Right renal cortex interstitium (tissue), 3 donors: ENCODE results near the gene RNF14. TPM values are rescaled to one million over a fixed set of nuclear protein-coding genes. Genes with fewer than 3 reads are reported as not detected.
"Not testable (repeated sequence)": the region's sequence is repeated elsewhere in the genome, so short reads cannot be mapped to it uniquely, and the experiment has no call there.

Experiments
- DNase-seq, 3 donors: peaks; one replicate each; pipeline ENCODE4 v3.0.0-alpha.2; 2013; ENCODE audit warnings: low read depth in 3 of 3, low spot score in 2 of 3
- polyA plus RNA-seq, 3 donors: library from polyadenylated mRNA; unstranded; fragments of 120-200 nt; gene quantifications; one replicate each; pipeline ENCODE4 v1.2.1, GENCODE V29; 2013; ENCODE audit not compliant: insufficient read length in 3 of 3

Gene RNF14
- 10 to 100 TPM; 64.3 to 69.5 (median 67.9) TPM for polyA plus RNA-seq

- peak in 2 of 3 donors; percentile 70 to 81 for DNase-seq
Observed at GRCh38 chr5:141968914-141969608, at the start of gene RNF14. TSS of gene RNF14 (plus strand) at chr5:141969105. CDS start at chr5:141973589, 4,484 bp downstream.

GRCh38 chr5:141919218-141920119 lies 49.4 kb upstream of the RNF14 start:
- DNase-seq: no peak

- no peak for DNase-seq
Observed at GRCh38 chr5:141920771-141921170, 48.1 kb upstream of the RNF14 start.

- DNase-seq: not testable (repeated sequence)
Observed at GRCh38 chr5:141922827-141923447, 46.0 kb upstream of the RNF14 start.

- peak; percentile 80 to 90 (median 89) for DNase-seq
Observed at GRCh38 chr5:141923448-141924313, 45.2 kb upstream of the RNF14 start, which contains the start of gene DELE1. TSS of gene DELE1 (plus strand) at chr5:141923871. CDS start at chr5:141923942, 71 bp downstream.

GRCh38 chr5:141926434-141926833 lies 42.5 kb upstream of the RNF14 start:
- DNase-seq: no peak

- no peak for DNase-seq
Observed at GRCh38 chr5:141928051-141928450, 40.9 kb upstream of the RNF14 start.

GRCh38 chr5:141929398-141930058 lies 39.4 kb upstream of the RNF14 start:
- no peak for DNase-seq

GRCh38 chr5:141931694-141932093 lies 37.2 kb upstream of the RNF14 start:
- no peak for DNase-seq

- no peak for DNase-seq
Observed at GRCh38 chr5:141933151-141933550, 35.8 kb upstream of the RNF14 start.

- DNase-seq: no peak
Observed at GRCh38 chr5:141934099-141934844, 34.6 kb upstream of the RNF14 start.

- no peak for DNase-seq
Observed at GRCh38 chr5:141935538-141935937, 33.4 kb upstream of the RNF14 start.

- DNase-seq: no peak
Observed at GRCh38 chr5:141940695-141941271, 28.1 kb upstream of the RNF14 start.

GRCh38 chr5:141941307-141941706 lies 27.6 kb upstream of the RNF14 start:
- no peak for DNase-seq

- no peak for DNase-seq
Observed at GRCh38 chr5:141941779-141942178, 27.1 kb upstream of the RNF14 start.

GRCh38 chr5:141942185-141942857 lies 26.6 kb upstream of the RNF14 start:
- DNase-seq: no peak

- DNase-seq: no peak
Observed at GRCh38 chr5:141944076-141944475, 24.8 kb upstream of the RNF14 start.

- no peak for DNase-seq
Observed at GRCh38 chr5:141945511-141946051, 23.3 kb upstream of the RNF14 start.
